HG02763 (cell line): ENCODE results near the gene PTPN5.
"Not testable (repeated sequence)": the region's sequence is repeated elsewhere in the genome, so short reads cannot be mapped to it uniquely, and the experiment has no call there.

ENCODE experiments used
- ATAC-seq: cut with Tn5 transposase; IDR thresholded peaks from one replicate; pipeline ENCODE4 v1.9.1; 2021; ENCODE audit warnings: mild to moderate bottlenecking, moderate library complexity; ENCODE audit not compliant: unreplicated experiment

PTPN5 gene

GRCh38 chr11:18791207-18791968, at the start of gene PTPN5:
PTPN5 (minus strand) TSS chr11:18791798; CDS start chr11:18771958, 19,840 bp downstream.
- ATAC-seq = no peak

- no peak for ATAC-seq
Measured at GRCh38 chr11:18836417-18836816, 44.8 kb upstream of the PTPN5 start.

GRCh38 chr11:18834754-18835466, 43.3 kb upstream of the PTPN5 start:
- ATAC-seq = no peak

GRCh38 chr11:18820160-18820559, 28.6 kb upstream of the PTPN5 start:
- ATAC-seq = not testable (repeated sequence)

GRCh38 chr11:18804199-18804999, 12.8 kb upstream of the PTPN5 start:
- ATAC-seq = no peak

- no peak for ATAC-seq
Measured at GRCh38 chr11:18802381-18803257, 11.0 kb upstream of the PTPN5 start.

- ATAC-seq = no peak
Measured at GRCh38 chr11:18798799-18799469, 7.3 kb upstream of the PTPN5 start.

GRCh38 chr11:18794956-18795355, 3.4 kb upstream of the PTPN5 start:
- ATAC-seq = no peak

- ATAC-seq = no peak
Measured at GRCh38 chr11:18792827-18793226, 1.2 kb upstream of the PTPN5 start.

- no peak for ATAC-seq
Measured at GRCh38 chr11:18791969-18792628, 501 bp upstream of the PTPN5 start.

- ATAC-seq = no peak
Measured at GRCh38 chr11:18790883-18791206, 753 bp downstream of the PTPN5 start.

GRCh38 chr11:18789942-18790341, 1.7 kb downstream of the PTPN5 start:
- ATAC-seq = no peak

- ATAC-seq = no peak
Measured at GRCh38 chr11:18785411-18785810, 6.2 kb downstream of the PTPN5 start.

- ATAC-seq = no peak
Measured at GRCh38 chr11:18780896-18781295, 10.7 kb downstream of the PTPN5 start.

GRCh38 chr11:18780329-18780728, 11.3 kb downstream of the PTPN5 start:
- no peak for ATAC-seq

- no peak for ATAC-seq
Measured at GRCh38 chr11:18778468-18778867, 13.1 kb downstream of the PTPN5 start.

GRCh38 chr11:18776324-18776723, 15.3 kb downstream of the PTPN5 start:
- ATAC-seq = no peak

GRCh38 chr11:18775492-18776292, 15.9 kb downstream of the PTPN5 start:
- ATAC-seq = peak; percentile 70

- no peak for ATAC-seq
Measured at GRCh38 chr11:18774801-18775200, 16.8 kb downstream of the PTPN5 start.
